ENCODE data around the gene CACNA1A. TPM values are rescaled to one million over a fixed set of nuclear protein-coding genes. Genes with fewer than 3 reads are reported as not detected.

Gene CACNA1A
- total RNA-seq, 2 donors from 2014 or later: 0.27 to 2.3 TPM

- H3K4me1 ChIP-seq (ENCODE audit: control insufficient read depth in 1 of 2, low read depth in 2 of 2): no peaks in the 10 kb centered on the region
- no peak for DNase-seq (ENCODE audit: low spot score)
- no peaks in the 10 kb centered on the region for H3K36me3 ChIP-seq
- no peak overlapping the region for H3K4me3 ChIP-seq
- no peak for TF ChIP-seq CTCF (IDR thresholded peaks at IDR 0.05)
- H3K27ac ChIP-seq: no peak overlapping the region
- peaks cover 3% of the 10 kb centered on the region for H3K9me3 ChIP-seq
- no peaks in the 10 kb centered on the region for H3K27me3 ChIP-seq (replicated peaks; ENCODE audit: insufficient read depth)
- no peak for ATAC-seq (ENCODE audit: insufficient number of reproducible peaks, low FRiP score, low read depth)
These were observed 38.1 kb upstream of the CACNA1A start for GRCh38 chr19:13544423-13544822.

- H3K27me3 ChIP-seq (replicated peaks; ENCODE audit: insufficient read depth): no peaks in the 10 kb centered on the region
- TF ChIP-seq CTCF (IDR thresholded peaks at IDR 0.05): no peak
These were observed 35.3 kb upstream of the CACNA1A start for GRCh38 chr19:13541554-13541953.

DNA sequence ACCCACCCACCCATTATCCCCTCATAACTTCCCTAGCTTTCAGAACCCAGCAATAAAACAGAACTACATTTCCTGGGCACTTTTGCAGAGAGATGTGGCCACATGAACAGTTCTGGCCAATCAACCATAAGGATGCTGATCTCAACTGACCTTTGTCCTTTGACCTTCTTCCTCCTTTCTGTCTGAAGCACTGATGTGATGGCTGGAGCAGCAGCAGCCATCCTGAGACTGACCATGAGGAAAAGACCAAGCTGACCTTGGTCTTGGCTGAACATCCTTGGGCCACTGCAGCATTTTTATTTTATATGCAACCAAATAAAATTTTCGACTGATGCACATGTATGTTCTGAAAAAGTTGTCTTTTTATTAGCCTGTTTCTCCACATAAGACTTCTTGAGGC lies 33.1 kb upstream of the CACNA1A start:
- TF ChIP-seq CTCF (IDR thresholded peaks at IDR 0.05): no peak
- Histone ChIP-seq H3K27ac (no peak overlapping the region), H3K36me3 (no peaks in the 10 kb centered on the region), H3K9me3 (peaks cover 3% of the 10 kb centered on the region), H3K4me1 (ENCODE audit: control insufficient read depth in 1 of 2, low read depth in 2 of 2) (no peaks in the 10 kb centered on the region), H3K27me3 (replicated peaks; ENCODE audit: insufficient read depth) (no peaks in the 10 kb centered on the region), H3K4me3 (no peak overlapping the region)
- DNase-seq (ENCODE audit: low spot score): no peak
- ATAC-seq (ENCODE audit: insufficient number of reproducible peaks, low FRiP score, low read depth): no peak

More at GRCh38 chr19:13541554-13541953, 35.3 kb upstream of the CACNA1A start:
- DNase-seq (ENCODE audit: low spot score) (no peak), ATAC-seq (ENCODE audit: insufficient number of reproducible peaks, low FRiP score, low read depth) (no peak)
- Histone ChIP-seq H3K4me1 (ENCODE audit: control insufficient read depth in 1 of 2, low read depth in 2 of 2) (no peaks in the 10 kb centered on the region), H3K36me3 (no peaks in the 10 kb centered on the region), H3K4me3 (no peak overlapping the region), H3K9me3 (peaks cover 3% of the 10 kb centered on the region), H3K27ac (no peak overlapping the region)

DNA sequence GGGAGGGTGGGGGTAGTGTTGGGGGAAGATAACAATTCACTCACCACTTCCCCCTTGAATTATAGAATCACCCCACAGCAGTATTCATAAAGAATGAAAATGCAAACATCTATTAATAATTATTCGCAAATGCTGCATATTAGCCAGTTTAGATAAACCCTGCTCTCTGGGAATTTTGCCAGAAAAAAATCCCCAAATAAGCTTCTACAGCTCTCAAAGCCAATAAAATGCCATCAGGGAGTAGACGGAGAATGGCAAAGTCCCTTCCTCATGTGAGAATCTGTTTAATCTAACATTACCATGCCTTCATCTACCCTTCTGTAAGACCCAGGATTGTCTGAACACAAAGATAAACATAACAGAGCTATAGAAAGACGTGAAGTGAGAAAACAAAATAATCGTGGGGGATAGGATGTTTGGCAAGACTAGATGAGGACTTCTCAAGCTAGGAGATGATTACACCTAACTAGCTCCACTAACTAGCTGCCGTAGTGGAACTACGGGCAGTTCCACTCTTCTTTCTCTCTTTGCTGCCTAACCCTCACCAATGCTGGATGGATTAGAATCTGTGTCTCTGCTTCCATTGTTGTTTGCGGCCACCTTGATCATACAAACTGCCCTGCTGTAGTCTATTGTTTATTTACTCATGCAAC lies 32.4 kb upstream of the CACNA1A start:
- Histone ChIP-seq H3K27me3 (replicated peaks; ENCODE audit: insufficient read depth) (no peaks in the 10 kb centered on the region), H3K4me3 (no peak overlapping the region), H3K4me1 (ENCODE audit: control insufficient read depth in 1 of 2, low read depth in 2 of 2) (no peaks in the 10 kb centered on the region), H3K27ac (no peak overlapping the region), H3K9me3 (peaks cover 3% of the 10 kb centered on the region), H3K36me3 (no peaks in the 10 kb centered on the region)
- no peak for TF ChIP-seq CTCF (IDR thresholded peaks at IDR 0.05)
- ATAC-seq (ENCODE audit: insufficient number of reproducible peaks, low FRiP score, low read depth) (no peak), DNase-seq (ENCODE audit: low spot score) (no peak)

DNA sequence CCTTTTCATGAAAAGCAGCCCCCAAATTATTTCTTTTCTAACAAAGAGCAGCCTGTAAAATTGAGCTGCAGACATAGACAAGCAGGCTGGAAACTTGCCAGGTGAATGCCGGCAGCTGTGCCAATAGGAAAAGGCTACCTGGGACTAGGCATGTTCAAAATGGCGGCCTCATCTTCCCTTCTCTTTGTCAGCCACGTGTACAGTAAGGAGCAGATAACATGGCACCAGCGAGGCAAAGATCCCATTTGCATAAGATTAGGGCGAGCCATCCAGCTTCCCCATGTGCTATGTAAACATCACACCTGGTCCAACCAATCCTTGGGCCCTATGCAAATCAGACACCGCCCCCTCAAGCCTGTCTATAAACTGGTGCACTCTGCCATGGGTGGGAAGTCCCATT lies 31.2 kb upstream of the CACNA1A start:
- ATAC-seq (ENCODE audit: insufficient number of reproducible peaks, low FRiP score, low read depth) (no peak), DNase-seq (ENCODE audit: low spot score) (no peak)
- no peak overlapping the region for H3K27ac ChIP-seq
- no peaks in the 10 kb centered on the region for H3K27me3 ChIP-seq (replicated peaks; ENCODE audit: insufficient read depth)
- H3K4me1 ChIP-seq (ENCODE audit: control insufficient read depth in 1 of 2, low read depth in 2 of 2): no peaks in the 10 kb centered on the region
- H3K4me3 ChIP-seq: no peak overlapping the region
- no peaks in the 10 kb centered on the region for H3K36me3 ChIP-seq
- no peaks in the 10 kb centered on the region for H3K9me3 ChIP-seq
- no peak for TF ChIP-seq CTCF (IDR thresholded peaks at IDR 0.05)

All from thoracic aorta (tissue), 2 donors.